HepG2 (cell line): Measurements from ENCODE around the gene GPN2. TPM values are rescaled to one million over a fixed set of nuclear protein-coding genes. Genes with fewer than 3 reads are reported as not detected.

Experiments used
- CBFB ChIP-seq: sonication (generic); formaldehyde crosslinking; IDR thresholded peaks from 2 replicates; pipeline ENCODE4 v1.4.0; 2020; ENCODE audit warnings: missing genetic modification reagents
- CCAR2 ChIP-seq: fragments of 200-400 bp; formaldehyde crosslinking; optimal IDR thresholded peaks from 2 replicates; pipeline ENCODE3; 2018; ENCODE audit warnings: low read depth, mild to moderate bottlenecking, low read length, moderate library complexity
- ERF ChIP-seq: IDR thresholded peaks from 2 replicates; pipeline ENCODE4 v1.6.1; 2018; ENCODE audit warnings: missing biosample characterization, missing genetic modification reagents
- FOXC1 ChIP-seq: sonication (generic); formaldehyde crosslinking; IDR thresholded peaks from 2 replicates; pipeline ENCODE4 v1.8.0; 2022; ENCODE audit warnings: mild to moderate bottlenecking, missing genetic modification reagents, borderline replicate concordance
- GATA4 ChIP-seq: sonication (generic); IDR thresholded peaks from 2 replicates; pipeline ENCODE4 v1.6.1; 2016; ENCODE audit warnings: antibody characterized with exemption, low read depth, borderline replicate concordance
- HDAC2 ChIP-seq: sonication (generic); formaldehyde crosslinking; IDR thresholded peaks from 2 replicates; pipeline ENCODE4 v1.4.0; 2020; ENCODE audit warnings: missing genetic modification reagents
- IRF2 ChIP-seq: IDR thresholded peaks from 2 replicates; pipeline ENCODE4 v1.6.1; 2018; ENCODE audit warnings: missing genetic modification reagents, missing compliant biosample characterization
- KLF13 ChIP-seq: sonication (generic); formaldehyde crosslinking; IDR thresholded peaks from 2 replicates; pipeline ENCODE4 v1.4.0; 2020; ENCODE audit warnings: mild to moderate bottlenecking, missing genetic modification reagents
- NFE2 ChIP-seq: sonication (generic); formaldehyde crosslinking; IDR thresholded peaks from 2 replicates; pipeline ENCODE4 v1.4.0; 2020; ENCODE audit warnings: missing genetic modification reagents
- NKX3-1 ChIP-seq: sonication (generic); formaldehyde crosslinking; IDR thresholded peaks from 2 replicates; pipeline ENCODE4 v1.5.0; 2020; ENCODE audit warnings: missing genetic modification reagents
- NR2F2 ChIP-seq: IDR thresholded peaks from 2 replicates; pipeline ENCODE4 v1.6.1; 2012; ENCODE audit warnings: low read depth, inconsistent platforms, borderline replicate concordance
- PHF21A ChIP-seq: sonication (generic); formaldehyde crosslinking; IDR thresholded peaks from 2 replicates; pipeline ENCODE4 v1.5.0; 2020; ENCODE audit warnings: mild to moderate bottlenecking, missing genetic modification reagents
- PPARG ChIP-seq: conservative IDR thresholded peaks from 2 replicates; pipeline ENCODE4 v1.6.1; 2016; ENCODE audit warnings: missing biosample characterization, missing genetic modification reagents
- RARA ChIP-seq: IDR thresholded peaks from 2 replicates; pipeline ENCODE4 v1.6.1; 2016; ENCODE audit warnings: missing genetic modification reagents, missing compliant biosample characterization
- SMAD9 ChIP-seq: sonication (generic); formaldehyde crosslinking; IDR thresholded peaks from 2 replicates; pipeline ENCODE4 v1.5.1; 2020; ENCODE audit warnings: mild to moderate bottlenecking, missing genetic modification reagents
- TOPORS ChIP-seq: sonication (generic); formaldehyde crosslinking; IDR thresholded peaks from 2 replicates; pipeline ENCODE4 v1.8.0; 2023; ENCODE audit warnings: mild to moderate bottlenecking, missing genetic modification reagents
- ZBTB38 ChIP-seq: sonication (generic); formaldehyde crosslinking; IDR thresholded peaks from 2 replicates; pipeline ENCODE4 v1.5.1; 2020; ENCODE audit warnings: mild to moderate bottlenecking, missing genetic modification reagents
- ZEB1 ChIP-seq: IDR thresholded peaks from 2 replicates; pipeline ENCODE4 v1.6.1; 2012; ENCODE audit warnings: mild to moderate bottlenecking, low read depth, inconsistent platforms; ENCODE audit not compliant: insufficient replicate concordance
- ZFP1 ChIP-seq: IDR thresholded peaks from 2 replicates; pipeline ENCODE4 v1.6.1; 2016
- ZFP90 ChIP-seq: sonication (generic); formaldehyde crosslinking; IDR thresholded peaks from 2 replicates; pipeline ENCODE4 v1.8.0; 2022; ENCODE audit warnings: missing genetic modification reagents, mild to moderate bottlenecking, inconsistent platforms, borderline replicate concordance
- ZNF12 ChIP-seq: sonication (generic); formaldehyde crosslinking; IDR thresholded peaks from 2 replicates; pipeline ENCODE4 v1.5.0; 2020; ENCODE audit warnings: missing genetic modification reagents
- ZNF143 ChIP-seq: sonication (generic); formaldehyde crosslinking; IDR thresholded peaks from 2 replicates; pipeline ENCODE4 v1.4.0; 2020; ENCODE audit warnings: missing genetic modification reagents
- ZNF350 ChIP-seq: sonication (generic); formaldehyde crosslinking; IDR thresholded peaks from 2 replicates; pipeline ENCODE4 v1.4.0; 2020; ENCODE audit warnings: mild to moderate bottlenecking, low read depth, missing genetic modification reagents, borderline replicate concordance
- ZNF562 ChIP-seq: sonication (generic); formaldehyde crosslinking; IDR thresholded peaks from 2 replicates; pipeline ENCODE4 v1.8.0; 2022; ENCODE audit warnings: missing genetic modification reagents, borderline replicate concordance
- ZNF713 ChIP-seq: sonication (generic); formaldehyde crosslinking; IDR thresholded peaks from 2 replicates; pipeline ENCODE4 v1.4.0; 2020; ENCODE audit warnings: mild to moderate bottlenecking, missing genetic modification reagents
- polyA plus RNA-seq, 8 experiments: library from polyadenylated mRNA; depleted of rRNA in 3 of 8; stranded (reverse) in 7 of 8; unstranded in 1 of 8; fragments of >200 nt; fragmentation: Illumina TruSeq in 4 of 8; extraction: Trizol in 4 of 8; gene quantifications; 2 replicates each; pipeline versions ENCODE4 v1.2.1 to v1.2.3, GENCODE V29; 2011 to 2016; ENCODE audit warnings: low read depth in 4 of 8, missing spikeins in 1 of 8, mixed read lengths in 1 of 8; ENCODE audit not compliant: insufficient read depth in 1 of 8
- total RNA-seq, 5 experiments: library from RNA; depleted of rRNA; stranded (reverse); fragments of >200 nt; fragmentation: Illumina TruSeq; extraction: Trizol; gene quantifications; 2 replicates each; pipeline ENCODE4 v1.2.3, GENCODE V29; 2016; ENCODE audit warnings: low read depth in 1 of 5
- TF ChIP-seq, protein P1 (sequence below): sonication (generic); formaldehyde crosslinking; IDR thresholded peaks from 2 replicates; pipeline ENCODE4 v1.4.0; 2020; ENCODE audit warnings: missing genetic modification reagents
- TF ChIP-seq, protein P2 (sequence below): sonication (generic); formaldehyde crosslinking; IDR thresholded peaks from 2 replicates; pipeline ENCODE4 v1.5.1; 2020; ENCODE audit warnings: mild to moderate bottlenecking, missing genetic modification reagents

Gene GPN2
- total and polyA plus RNA-seq, 2 of the 13 experiments (the other 11 are each of a cell fraction or from before 2014, with no cell fraction given) = 19.3 to 38.9 TPM

DNA sequence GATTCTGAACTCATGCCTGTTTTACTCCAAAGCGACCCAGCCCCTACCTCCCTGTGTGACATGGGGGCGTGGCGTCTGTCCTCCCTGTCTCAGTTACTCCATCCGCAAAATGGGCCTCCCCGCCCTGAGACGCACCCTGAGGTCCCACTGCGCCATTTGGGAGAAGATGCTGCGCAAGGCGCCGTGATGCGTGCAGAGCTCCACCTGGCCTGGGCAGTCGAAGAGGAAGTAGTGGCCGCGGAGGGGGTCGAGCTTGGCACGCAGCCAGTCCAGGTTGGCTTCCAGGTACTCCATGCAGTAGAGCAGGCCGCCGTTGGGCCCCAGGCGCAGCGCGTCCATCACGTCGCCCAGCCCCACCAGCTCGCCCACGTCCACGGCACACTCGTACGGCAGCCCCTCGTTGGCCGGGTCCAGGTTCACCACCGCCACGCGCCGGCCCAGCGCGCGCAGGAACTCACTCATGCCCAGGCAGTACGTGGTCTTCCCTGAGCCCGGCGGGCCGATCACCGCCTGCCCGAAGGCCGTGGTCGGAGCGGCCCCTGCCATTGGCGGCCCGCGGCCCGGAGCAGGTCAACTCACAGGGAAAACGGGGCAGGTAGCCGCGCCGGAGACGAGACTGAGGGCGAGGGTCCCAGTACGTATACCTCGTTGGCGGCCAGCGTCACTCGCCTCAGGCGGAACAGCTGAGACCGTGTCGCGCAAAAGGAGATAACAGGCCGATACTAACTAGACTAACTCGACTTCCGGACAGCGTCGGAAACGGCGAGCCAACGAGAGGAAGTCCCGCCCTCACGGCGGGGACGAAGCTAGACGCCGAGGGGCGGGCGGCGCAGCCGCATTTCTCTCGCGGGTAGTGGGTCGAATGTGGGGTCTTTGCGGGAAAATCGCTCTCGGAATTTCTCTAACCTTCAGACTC is at the start of gene GPN2 (continued):
- TF ChIP-seq FOXC1 (CRISPR knock-in tag) (peak; percentile 90), PPARG (CRISPR knock-in tag) (0 out of 2 replicates have a peak, but pooled peaks have one; percentile 14), PHF21A (CRISPR knock-in tag) (peak; percentile 51; the same call in 1 of the 2 replicates), ZBTB38 (CRISPR knock-in tag) (peak; percentile 80), TOPORS (peak; percentile 69), ZNF350 (CRISPR knock-in tag) (peak; percentile 94), ZFP1 (CRISPR knock-in tag) (no peak), SMAD9 (no peak), KLF13 (CRISPR knock-in tag) (peak; percentile 77; the same call in 1 of the 2 replicates), RARA (CRISPR knock-in tag) (peak; percentile 57; the same call in 1 of the 2 replicates), CBFB (CRISPR knock-in tag) (peak; percentile 78), NKX3-1 (CRISPR knock-in tag) (peak; percentile 83), CCAR2 (no peak), NFE2 (CRISPR knock-in tag) (no peak), ZNF143 (no peak), NR2F2 (no peak), GATA4 (peak; percentile 45; the same call in 1 of the 2 replicates), ZNF562 (CRISPR knock-in tag) (0 out of 2 replicates have a peak, but pooled peaks have one; percentile 65), IRF2 (peak; percentile 54; the same call in 1 of the 2 replicates), ZNF12 (CRISPR knock-in tag) (peak; percentile 87), ZNF713 (CRISPR knock-in tag) (no peak), ZFP90 (CRISPR knock-in tag) (peak; percentile 43; the same call in 1 of the 2 replicates), HDAC2 (peak; percentile 44; the same call in 1 of the 2 replicates), ZEB1 (peak; percentile 12), ERF (CRISPR knock-in tag) (peak; percentile 82)
- TF ChIP-seq, protein P1, sequence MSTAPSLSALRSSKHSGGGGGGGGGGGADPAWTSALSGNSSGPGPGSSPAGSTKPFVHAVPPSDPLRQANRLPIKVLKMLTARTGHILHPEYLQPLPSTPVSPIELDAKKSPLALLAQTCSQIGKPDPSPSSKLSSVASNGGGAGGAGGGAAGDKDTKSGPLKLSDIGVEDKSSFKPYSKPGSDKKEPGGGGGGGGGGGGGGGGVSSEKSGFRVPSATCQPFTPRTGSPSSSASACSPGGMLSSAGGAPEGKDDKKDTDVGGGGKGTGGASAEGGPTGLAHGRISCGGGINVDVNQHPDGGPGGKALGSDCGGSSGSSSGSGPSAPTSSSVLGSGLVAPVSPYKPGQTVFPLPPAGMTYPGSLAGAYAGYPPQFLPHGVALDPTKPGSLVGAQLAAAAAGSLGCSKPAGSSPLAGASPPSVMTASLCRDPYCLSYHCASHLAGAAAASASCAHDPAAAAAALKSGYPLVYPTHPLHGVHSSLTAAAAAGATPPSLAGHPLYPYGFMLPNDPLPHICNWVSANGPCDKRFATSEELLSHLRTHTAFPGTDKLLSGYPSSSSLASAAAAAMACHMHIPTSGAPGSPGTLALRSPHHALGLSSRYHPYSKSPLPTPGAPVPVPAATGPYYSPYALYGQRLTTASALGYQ (CRISPR knock-in tag) = no peak; the same call in 1 of the 2 replicates
- TF ChIP-seq, protein P2, sequence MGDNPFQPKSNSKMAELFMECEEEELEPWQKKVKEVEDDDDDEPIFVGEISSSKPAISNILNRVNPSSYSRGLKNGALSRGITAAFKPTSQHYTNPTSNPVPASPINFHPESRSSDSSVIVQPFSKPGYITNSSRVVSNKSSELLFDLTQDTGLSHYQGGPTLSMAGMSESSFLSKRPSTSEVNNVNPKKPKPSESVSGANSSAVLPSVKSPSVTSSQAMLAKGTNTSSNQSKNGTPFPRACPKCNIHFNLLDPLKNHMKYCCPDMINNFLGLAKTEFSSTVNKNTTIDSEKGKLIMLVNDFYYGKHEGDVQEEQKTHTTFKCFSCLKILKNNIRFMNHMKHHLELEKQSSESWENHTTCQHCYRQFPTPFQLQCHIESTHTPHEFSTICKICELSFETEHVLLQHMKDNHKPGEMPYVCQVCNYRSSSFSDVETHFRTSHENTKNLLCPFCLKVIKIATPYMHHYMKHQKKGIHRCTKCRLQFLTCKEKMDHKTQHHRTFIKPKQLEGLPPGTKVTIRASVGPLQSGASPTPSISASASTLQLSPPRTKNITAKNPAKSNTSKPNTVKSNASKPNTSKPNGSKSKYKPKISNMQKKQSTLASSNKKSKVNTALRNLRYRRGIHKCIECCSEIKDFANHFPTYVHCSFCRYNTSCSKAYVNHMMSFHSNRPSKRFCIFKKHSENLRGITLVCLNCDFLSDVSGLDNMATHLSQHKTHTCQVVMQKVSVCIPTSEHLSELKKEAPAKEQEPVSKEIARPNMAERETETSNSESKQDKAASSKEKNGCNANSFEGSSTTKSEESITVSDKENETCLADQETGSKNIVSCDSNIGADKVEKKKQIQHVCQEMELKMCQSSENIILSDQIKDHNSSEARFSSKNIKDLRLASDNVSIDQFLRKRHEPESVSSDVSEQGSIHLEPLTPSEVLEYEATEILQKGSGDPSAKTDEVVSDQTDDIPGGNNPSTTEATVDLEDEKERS (CRISPR knock-in tag) = no peak
